WI38 (cell line): Measurements from ENCODE around the gene SYNE1.

Experiments
- H3K4me3 ChIP-seq: 2 replicates; pipeline ENCODE4 v1.5.1; 2011; ENCODE audit warnings: low read depth, mild to moderate bottlenecking, control low read depth, low read length
- TF ChIP-seq, protein P1 (sequence below): IDR thresholded peaks from 2 replicates; pipeline ENCODE4 v1.5.1; 2012; ENCODE audit warnings: low read depth, mild to moderate bottlenecking, control low read depth, low read length

SYNE1 gene

DNA sequence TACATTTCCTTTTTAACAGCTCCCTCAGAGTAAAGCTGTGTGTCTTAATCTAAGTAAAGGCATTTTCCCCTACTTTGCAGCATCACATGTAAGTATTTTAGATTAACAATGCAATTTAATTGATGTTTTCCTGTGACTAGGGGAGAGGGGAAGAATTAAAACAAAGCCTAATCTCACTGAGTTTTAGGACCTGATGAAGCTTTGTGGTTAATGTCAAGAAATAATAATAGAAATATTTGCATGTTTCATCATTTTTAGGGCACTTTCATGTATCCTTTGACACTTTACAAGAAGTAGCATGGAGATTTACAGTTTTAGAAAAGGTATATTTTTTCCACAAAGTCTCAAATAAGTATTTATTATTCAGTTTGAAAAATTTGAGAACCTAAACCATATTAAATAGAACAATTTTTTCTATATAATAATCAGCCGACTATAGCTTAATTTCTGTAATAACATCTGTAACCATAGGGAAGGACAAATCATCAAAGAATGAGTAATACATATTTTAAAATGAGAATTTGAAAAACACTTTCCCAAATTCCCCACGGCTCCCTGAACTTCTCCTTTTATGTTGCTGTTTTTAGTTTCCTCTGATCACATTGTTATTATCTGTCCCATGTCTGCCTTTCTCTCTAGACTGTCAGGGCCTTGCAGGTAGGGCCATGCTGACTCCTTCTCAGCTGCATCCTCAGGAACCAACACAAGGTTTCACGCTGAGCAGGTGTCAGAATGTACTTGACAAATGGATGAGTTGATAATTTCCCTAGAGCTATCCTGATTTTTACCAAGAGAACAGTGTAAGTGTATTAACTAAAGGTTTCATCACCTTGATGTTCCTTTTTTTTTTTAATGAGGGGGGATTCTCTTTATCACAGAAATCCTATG is 338.1 kb downstream of the SYNE1 start:
- TF ChIP-seq, protein P1, sequence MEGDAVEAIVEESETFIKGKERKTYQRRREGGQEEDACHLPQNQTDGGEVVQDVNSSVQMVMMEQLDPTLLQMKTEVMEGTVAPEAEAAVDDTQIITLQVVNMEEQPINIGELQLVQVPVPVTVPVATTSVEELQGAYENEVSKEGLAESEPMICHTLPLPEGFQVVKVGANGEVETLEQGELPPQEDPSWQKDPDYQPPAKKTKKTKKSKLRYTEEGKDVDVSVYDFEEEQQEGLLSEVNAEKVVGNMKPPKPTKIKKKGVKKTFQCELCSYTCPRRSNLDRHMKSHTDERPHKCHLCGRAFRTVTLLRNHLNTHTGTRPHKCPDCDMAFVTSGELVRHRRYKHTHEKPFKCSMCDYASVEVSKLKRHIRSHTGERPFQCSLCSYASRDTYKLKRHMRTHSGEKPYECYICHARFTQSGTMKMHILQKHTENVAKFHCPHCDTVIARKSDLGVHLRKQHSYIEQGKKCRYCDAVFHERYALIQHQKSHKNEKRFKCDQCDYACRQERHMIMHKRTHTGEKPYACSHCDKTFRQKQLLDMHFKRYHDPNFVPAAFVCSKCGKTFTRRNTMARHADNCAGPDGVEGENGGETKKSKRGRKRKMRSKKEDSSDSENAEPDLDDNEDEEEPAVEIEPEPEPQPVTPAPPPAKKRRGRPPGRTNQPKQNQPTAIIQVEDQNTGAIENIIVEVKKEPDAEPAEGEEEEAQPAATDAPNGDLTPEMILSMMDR: no peak
- no peak overlapping the region for H3K4me3 ChIP-seq

DNA sequence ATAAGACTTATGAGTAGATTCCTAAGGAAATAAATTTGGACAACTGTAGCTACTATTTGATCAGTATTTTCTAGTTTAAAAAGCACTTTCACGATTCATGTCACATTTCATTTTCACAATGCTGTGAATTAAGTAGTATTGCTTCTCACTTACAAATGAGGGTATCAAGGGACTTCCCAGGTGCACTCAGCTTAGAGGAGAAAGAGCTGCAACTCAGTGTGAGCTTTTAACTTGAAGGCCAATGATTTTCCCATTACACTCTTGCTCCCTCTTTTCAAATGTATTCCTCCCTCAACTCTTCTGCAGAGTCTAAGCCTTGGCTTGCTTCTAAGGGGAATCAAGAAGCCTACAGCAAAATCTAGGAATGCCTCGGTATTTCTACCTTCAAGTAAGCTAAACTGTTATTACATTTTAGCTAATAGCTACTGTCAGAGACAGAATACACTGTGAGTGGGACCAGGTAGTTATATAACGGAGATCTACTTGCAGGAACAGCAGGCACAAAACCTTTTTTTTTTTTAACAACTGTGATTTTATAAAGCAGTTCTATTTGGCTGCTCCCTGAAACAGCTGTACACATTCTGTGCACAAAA is 339.0 kb downstream of the SYNE1 start:
- TF ChIP-seq, protein P1: no peak
- H3K4me3 ChIP-seq: no peak overlapping the region

DNA sequence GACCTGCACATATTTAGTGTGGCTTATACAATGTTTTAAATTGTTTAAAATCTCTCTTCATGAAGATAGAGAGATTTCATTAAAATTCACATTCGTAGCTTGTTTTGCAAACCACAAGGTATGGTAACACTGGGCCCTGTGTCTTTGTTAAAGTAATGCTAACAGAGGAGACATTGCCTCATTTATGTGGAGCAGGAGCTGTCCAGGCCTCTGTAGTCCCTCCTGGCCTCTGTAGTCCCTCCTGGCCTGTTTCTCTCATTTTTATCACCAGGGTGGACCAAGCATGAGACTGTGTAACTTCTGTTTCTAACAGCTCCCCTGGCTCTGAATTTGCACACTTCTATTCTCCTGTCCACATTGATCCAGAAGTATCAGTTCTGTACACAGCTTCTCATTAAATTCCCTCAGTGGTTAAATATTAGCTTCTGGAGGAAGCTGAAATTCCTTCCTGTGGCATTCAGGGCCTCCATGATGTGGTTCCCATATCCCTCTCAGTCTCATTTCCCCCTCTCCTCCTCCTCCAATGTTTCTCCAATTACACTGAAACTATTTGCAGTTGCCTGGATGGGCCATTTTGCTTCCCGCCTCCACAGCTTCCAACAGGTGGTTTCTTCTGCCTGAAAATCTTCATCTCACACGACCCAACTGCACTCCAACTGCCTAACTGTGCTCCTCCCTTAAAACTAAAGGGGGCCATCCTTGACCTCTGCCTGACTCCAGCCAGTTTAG is 340.4 kb downstream of the SYNE1 start:
- no peak overlapping the region for H3K4me3 ChIP-seq
- TF ChIP-seq, protein P1: no peak

DNA sequence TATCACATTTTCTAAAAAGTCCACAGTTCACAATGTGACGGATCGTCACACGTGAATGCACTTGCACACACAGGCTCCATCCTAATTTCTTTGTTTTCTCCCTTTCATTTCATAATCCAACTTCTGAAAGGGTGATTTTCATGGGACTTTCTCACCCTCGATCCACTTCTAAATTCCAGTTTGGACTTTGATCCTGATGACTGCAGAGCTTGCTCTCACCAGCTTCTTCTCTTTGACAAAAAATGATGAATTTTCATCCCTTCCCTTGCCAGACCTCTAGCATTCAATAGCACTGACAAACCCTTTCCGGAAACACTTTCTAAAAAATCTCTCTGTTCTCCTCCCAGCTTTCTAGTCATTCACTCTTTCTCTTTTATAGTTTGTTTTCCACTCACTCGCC is 341.2 kb downstream of the SYNE1 start:
- TF ChIP-seq, protein P1: no peak
- no peak overlapping the region for H3K4me3 ChIP-seq

DNA sequence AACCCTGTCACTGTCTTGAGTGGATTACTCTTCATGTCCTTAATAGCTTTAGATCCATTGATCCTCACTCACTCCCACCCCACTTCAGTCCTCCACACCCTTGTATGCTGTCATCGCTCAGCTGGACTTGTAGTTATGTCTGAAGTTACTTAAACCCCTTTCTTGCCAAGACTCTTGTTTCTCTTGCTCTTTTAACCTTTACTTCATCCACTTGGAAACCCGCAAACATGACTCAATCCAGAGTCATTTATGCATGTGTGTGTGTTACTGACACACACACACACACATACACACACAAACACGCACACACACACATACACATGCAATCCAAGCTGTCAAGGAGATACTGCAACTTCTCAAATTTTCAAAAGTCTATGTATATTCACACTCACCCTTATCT is 341.8 kb downstream of the SYNE1 start:
- TF ChIP-seq, protein P1: no peak

DNA sequence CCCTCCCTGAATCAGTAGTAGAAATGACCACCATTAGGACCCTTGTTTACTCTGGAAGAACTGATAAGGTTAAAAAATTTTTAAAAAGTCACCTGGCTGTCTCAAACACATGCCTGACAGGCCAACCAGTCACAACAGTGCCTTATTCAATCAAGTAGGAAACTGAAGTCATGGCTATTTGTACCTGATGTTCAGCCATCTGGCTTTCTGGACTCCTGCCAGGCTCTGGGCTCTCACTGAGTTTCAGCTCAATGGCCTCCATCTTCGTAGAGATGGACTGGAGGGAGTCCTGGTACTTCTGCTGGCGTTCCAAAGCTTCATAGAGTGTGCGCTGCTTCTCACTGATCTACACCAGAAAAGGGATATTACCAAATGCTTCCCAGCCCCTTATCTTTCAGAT is 343.8 kb downstream of the SYNE1 start:
- H3K4me3 ChIP-seq: no peak overlapping the region
- TF ChIP-seq, protein P1: no peak

More for the DNA sequence above, 341.8 kb downstream of the SYNE1 start:
- no peak overlapping the region for H3K4me3 ChIP-seq
